NCI-H446 treated with DMSO at 0.1 percent for 48 hours (cell line): Measurements from ENCODE around the gene ABCF3.
A peak's percentile ranks its signal among the peaks of the same experiment; 100 is the strongest.

Source experiments
- DNase-seq: peaks from one replicate; lab custom pipeline; 2025; lab: John Stamatoyannopoulos, UW

The ABCF3 gene

GRCh38 chr3:184233127-184233843, 47.3 kb downstream of the ABCF3 start:
- no peak for DNase-seq

DNA sequence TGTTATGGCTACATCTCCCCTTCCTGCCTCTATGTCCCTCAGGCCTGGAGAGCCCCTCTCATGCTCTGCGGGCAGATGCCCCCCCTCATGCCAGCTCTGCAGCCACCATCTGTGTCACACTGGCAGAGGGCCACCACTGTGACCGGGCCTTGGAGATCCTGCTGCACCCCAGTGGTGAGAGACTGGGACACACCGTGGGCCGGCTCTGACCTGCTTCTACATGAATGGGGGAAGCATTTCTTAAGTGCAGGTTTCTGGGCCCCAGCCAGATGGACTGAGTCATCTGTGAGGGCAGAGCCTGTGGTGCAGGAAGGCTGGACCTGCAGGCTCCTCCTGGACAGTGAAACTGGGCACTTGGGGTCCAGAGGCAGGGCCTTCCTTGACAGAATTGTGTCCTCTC, 48.2 kb downstream of the ABCF3 start:
- DNase-seq = no peak

- no peak for DNase-seq
Observed at GRCh38 chr3:184234671-184235380, 48.8 kb downstream of the ABCF3 start.

DNA sequence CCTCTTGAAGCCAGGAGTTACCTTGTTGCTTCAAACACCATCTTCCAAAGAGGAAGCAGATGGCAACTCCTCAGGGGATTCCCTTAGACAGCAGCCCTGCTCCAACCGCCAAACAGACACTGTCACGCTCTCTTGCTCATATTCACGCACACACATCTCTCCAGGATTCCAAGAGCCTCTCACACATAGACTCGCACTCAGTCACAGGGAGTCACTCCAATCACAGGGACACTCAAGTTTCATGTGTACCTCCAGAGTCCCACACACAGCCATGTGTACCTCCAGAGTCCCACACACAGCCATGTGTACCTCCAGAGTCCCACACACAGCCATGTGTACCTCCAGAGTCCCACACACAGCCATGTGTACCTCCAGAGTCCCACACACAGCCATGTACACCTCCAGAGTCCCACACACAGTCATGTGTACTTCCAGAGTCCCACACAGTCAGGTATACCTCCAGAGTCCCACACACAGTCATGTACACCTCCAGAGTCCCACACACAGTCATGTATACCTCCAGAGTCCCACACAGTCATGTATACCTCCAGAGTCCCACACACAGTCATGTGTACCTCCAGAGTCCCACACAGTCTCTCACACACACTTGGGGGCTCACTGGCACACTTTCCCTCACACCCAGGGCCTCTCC, 49.5 kb downstream of the ABCF3 start:
- peak; percentile 30 for DNase-seq

- no peak for DNase-seq
Observed at GRCh38 chr3:184236033-184236410, 50.0 kb downstream of the ABCF3 start.

- DNase-seq = no peak
Observed at GRCh38 chr3:184236636-184237035, 50.6 kb downstream of the ABCF3 start.

- DNase-seq = no peak
Observed at GRCh38 chr3:184237211-184237610, 51.2 kb downstream of the ABCF3 start.

DNA sequence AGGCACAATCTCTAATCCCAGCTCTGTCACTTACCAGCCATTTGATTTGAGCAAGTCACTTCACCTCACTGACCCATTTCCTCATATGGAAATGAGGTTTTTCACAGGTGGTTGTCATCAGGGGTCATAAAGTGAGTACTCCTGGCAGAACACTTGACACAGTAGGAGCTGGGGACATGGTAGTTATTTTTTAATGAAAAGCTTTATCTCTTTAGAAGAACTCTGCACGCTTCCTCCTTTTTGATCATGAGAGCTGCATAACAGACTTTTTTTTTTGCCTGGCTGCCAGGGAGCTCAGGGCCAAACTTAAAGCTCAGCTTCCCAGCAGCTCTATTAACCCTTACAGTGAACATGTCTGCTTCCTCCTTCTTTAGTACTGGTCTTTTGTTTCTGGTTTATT, 51.8 kb downstream of the ABCF3 start:
- DNase-seq = no peak

DNA sequence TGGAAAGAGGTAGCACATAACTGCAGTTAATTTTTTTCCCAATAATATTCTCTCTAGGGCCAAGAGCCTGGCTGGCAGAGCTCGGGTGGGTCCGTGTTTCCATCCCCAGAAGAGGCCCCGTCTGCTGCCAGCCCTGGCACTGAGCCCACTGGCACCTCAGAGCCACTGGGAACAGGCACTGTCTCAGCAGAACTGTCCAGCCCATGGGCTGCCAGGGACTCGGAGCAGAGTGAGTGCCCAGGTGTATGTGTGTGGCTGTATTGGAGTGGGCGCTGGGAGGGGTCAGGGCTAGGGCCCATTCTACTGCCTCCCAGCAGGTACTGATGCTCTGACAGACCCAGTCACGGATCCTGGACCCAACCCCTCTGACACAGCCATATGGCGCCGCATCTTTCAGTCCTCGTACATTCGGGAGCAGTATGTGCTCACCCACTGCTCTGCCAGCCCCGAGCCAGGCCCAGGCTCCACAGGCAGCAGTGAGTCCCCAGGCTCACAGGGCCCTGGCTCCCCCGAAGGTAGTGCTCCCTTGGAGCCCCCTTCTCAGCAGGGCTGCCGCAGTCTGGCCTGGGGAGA, 52.3 kb downstream of the ABCF3 start:
- DNase-seq = peak; percentile 54

GRCh38 chr3:184239221-184239620, 53.2 kb downstream of the ABCF3 start:
- DNase-seq = no peak

- no peak for DNase-seq
Observed at GRCh38 chr3:184239708-184240107, 53.7 kb downstream of the ABCF3 start.

- DNase-seq = no peak
Observed at GRCh38 chr3:184240384-184241140, 54.6 kb downstream of the ABCF3 start.

DNA sequence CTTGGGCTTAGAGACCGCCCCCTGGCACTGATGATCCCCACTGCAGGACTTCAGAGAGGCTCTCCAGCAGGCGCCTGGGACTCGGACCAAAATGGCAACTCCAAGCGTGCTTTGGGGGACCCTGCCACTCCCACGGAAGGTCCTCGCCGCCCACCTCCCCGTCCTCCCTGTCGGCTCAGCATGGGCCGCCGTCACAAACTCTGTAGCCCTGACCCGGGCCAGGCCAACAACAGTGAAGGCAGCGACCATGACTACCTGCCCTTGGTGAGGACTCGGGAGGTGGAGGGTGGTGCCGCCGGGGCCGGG, 55.1 kb downstream of the ABCF3 start:
- no peak for DNase-seq

- DNase-seq = no peak
Observed at GRCh38 chr3:184241447-184242296, 55.7 kb downstream of the ABCF3 start.

GRCh38 chr3:184242297-184242685, 56.3 kb downstream of the ABCF3 start:
- no peak for DNase-seq
